Limb (tissue), 2 donors: Measurements from ENCODE around the gene APLP2.

Experiments used
- DNase-seq, 2 donors: peaks; one replicate each; pipeline ENCODE4 v3.0.0-alpha.2; 2016; ENCODE audit errors: extremely low spot score in 2 of 2

APLP2 gene

DNA sequence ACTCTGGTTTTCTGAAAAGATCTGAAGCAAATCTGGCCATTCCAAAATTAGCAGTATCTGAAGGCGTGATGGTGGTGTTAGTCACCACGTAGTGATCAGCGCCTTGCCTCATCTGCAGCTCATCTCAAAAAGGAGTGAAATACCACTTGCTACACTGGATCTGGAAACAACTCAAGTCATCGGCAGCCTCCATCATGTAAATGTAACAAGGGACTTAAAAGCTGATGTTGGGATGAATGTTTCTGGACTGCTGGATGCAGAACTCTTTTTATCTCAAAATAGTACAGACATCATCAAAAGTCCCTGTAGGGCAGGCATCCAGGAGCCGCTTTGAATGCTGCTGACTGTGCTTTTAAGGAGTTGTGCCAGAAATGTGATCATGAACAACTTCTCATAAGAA, 14.1 kb upstream of the APLP2 start:
- DNase-seq, result no peak

DNA sequence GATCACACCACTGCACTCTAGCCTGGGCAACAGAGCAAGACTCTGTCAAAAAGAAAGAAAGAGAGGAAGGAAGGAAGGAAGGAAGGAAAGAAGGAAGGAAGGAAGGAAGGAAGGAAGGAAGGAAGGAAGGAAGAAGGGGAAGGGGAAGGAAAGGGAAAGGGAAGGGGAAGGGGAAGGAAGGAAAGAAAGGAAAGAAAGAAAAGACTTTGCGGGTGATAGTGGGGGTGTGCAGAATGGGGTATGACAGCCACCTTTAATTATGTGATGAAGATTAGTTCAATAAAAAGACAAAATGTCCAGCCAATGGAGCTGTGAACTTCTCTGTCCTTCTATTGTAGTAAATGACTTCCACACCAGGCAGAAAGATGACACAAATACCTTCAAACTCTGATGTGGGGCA, 8.7 kb upstream of the APLP2 start:
- DNase-seq, result no peak

DNA sequence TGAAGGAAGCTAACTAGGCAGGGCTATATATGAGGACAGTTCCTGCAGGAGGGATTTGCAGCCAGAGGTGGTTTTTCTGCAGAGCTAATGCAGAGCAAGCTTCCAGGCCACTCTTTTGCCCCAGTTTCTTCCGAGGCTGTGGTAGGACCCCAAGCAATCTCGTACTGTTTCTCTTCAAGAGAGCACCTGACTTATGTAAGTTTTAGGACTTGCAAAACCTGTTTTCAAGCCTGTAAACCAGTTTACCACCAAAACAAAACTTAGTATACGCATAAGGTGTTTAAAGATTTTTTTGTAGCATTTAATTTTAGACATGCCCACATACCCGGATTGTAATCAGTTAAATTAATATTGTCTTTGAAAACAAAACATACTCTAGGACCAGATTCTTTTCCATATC, 7.7 kb upstream of the APLP2 start:
- no peak for DNase-seq

DNA sequence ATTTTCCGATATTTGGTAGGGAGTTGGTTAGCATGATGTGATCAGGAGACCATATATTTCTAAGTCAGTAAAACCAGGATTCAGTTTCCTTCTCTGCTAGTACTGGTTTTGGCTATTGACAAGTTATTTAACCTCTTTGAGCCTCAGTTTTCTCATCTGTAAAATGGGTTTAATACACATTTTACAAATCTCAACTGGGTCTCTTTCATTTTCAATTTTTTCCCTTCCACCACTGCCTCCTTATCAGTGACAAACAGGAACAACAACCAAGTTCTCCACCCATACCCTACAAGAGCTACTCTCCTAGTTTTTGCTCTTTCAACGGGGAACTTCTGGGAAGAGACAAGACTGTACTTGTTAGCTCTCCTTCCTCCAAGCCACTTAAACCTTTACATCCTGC, 6.2 kb upstream of the APLP2 start:
- no peak for DNase-seq

DNA sequence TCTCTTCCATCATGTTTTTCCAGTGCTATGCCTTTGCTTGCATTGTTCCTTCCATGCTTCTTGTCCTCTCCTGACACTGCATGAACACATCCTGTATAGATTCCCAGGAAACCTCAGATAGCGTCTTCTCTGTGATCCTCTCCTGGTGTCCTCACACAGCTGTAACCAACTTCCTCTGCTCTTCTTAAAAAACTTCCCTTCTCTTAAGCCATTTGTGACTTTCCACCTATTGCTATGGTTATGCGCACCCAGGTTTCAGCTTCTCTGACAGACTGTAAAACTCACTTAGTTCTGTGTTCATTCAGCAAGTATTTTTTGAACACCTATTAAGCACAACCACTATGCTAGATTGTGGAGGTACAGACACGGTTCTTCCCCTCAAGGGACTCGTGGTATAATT, 5.1 kb upstream of the APLP2 start:
- DNase-seq, result no peak

DNA sequence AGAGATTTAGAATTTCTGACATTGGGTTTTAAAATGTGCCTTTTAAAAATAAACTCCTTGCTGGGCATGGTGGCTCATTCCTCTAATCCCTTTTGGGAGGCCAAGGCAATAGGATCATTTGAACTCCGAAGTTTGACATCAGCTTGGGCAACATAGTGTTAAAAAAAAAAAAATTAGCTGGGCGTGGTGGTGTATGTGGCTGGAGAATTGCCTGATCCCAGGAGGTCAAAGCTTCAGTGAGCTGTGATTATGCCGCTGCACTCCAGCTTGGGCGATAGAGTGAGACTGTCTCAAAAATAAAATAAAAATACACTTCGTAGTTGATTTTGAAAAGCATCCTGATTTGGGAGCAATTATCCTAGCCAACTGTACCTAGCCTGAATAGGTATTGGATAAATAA, 3.4 kb upstream of the APLP2 start:
- no peak for DNase-seq

DNA sequence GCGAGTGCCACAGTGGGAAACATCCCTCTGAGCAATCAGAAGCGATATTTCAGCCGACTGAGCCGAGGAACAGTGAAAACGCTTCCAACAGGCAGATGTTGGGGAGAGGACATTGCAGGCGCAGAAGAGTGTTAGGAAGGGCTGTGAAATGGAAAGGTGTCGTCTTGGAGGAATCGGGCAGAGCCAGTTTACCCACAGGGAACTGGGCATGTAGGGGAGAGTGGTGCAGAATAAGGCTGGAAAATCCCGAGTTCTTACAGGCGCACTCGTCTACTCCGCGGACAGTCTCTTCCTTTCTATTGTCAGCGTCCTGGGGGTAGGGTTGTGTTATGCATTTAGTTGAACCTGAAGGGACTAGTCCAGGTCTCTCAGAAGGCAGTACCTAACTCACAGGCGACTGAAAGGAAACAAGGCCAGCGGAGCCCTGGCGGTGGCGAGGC, 1.1 kb upstream of the APLP2 start:
- no peak for DNase-seq

DNA sequence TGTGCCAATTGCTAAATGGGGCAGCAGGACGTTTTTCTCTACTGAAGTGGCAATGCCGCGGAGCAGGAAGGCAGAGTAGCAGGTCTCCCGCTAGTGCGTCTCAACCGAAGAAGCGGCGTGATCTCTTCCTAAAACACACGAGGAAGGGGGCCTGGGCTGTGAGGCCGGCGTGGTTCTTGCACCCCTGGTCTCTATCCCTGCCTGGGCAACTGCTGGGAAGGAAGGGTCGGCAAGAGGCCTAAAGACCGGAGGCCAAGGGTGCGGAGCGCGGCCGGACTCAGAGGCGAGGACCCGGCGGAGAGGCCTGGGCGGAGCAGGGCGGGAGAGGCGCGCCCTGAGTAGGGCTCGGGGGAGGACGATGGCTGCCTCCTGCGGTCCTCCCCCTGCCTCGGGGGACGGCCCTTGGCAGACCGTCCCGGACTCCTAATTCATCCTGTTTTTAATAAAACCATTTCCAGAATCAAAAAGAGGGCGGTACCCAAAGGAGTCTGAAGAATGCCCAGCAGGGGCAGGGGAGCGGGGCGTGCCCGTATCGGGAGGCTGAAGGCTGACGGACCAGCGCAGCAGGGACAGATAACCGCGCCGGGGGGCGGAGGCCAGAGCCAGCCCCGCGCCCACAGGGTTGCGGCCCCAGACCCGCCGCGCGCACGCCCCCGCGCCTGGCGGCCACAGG, 572 bp upstream of the APLP2 start:
- peak in 1 of 2 donors; percentile 78 for DNase-seq

DNA sequence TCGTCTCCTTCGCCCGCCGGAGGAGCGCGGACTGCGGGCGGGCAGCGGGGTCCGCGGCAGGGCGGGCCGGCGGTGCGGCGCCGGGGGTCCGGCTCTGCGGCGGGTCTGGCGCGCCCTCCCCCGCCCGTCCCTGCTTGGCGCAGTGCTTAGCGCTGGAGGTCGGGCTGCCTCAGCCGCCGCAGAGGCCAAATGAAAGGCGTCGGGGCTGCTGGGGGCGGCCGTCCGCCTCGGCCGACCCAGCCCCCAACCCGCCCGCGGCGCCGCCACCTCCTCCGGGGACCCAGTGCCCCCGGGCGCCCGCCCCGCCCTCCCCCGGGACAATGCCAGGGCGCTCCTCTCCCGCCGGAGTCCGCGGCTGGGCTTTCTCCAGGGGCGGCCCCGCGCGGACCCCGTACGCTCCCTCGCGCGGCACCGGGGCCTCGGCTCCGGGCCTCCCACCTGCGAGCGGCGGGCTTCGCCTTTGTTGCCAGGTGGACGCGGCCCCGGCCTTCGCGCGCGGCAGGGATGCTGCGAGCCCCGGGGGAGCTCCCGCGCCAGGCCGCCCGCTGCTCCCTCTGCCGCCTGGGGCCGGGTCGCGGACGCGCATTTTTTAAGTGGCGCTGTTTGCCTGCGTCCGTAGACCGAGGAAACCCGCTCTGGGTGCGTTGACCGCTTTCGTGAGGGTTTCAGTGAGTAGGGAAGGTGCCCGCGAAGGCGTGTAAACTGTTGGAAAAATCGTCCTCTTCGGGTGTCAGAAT, 583 bp downstream of the APLP2 start:
- peak in 1 of 2 donors; percentile 70 for DNase-seq

DNA sequence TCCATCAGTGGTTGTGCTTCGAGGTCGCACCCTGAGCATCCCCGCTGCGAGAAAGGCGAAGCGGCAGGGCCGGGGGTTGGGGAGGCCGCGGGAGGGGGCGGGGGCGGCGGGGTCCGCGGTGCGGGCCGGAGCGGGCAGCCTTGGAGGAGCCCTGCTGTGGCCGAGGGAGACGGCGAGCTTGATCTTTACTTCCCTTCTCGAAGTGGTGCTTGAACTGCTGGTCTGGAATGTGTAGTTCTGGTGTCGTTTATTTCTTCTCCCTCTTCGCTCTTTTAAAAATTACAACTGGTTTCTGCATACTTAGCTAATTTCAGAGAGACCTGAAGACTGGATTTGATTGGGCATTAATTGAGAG, 1.1 kb downstream of the APLP2 start:
- no peak for DNase-seq

DNA sequence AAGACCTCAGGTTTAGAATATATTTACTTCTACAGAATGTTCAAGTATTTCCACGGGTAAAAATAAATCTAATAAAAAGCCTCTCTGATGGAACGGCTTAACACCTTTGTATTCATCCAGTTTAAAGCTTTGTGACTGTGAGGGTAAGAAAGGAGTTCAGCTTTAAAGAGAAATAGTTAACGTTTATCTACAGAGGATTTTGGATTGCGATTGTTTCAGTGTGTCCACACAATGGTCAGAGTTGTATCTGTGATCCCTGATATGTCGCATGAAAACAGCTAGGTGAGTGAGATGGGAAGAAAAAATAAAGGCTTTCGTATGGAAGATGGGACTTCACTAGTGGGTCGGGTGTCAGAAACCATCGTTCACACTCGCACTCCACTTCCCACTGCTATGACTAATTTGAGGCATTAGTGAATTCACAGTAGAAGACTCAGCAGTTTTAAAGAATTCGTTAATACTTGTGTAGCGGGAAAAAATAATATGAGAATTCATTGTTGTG, 1.6 kb downstream of the APLP2 start:
- no peak for DNase-seq

DNA sequence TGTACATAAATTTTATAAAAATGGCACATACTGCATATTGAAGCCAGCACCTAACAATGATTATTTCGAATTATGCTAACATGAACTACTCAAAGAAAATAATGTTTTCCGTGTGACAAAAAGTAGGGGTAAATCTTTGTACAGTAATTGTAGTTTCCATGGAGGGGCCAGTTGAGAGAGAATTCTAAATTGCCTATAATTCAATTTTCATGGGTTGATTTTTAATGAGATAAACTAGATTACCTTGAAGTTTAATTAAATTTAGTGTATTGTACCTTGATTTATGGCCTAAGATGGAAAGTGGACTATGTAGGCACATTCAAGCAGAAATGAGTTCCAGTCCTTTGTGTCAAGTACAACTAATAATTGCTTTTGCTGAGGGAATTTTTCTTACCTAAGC, 5.0 kb downstream of the APLP2 start:
- DNase-seq, result no peak

DNA sequence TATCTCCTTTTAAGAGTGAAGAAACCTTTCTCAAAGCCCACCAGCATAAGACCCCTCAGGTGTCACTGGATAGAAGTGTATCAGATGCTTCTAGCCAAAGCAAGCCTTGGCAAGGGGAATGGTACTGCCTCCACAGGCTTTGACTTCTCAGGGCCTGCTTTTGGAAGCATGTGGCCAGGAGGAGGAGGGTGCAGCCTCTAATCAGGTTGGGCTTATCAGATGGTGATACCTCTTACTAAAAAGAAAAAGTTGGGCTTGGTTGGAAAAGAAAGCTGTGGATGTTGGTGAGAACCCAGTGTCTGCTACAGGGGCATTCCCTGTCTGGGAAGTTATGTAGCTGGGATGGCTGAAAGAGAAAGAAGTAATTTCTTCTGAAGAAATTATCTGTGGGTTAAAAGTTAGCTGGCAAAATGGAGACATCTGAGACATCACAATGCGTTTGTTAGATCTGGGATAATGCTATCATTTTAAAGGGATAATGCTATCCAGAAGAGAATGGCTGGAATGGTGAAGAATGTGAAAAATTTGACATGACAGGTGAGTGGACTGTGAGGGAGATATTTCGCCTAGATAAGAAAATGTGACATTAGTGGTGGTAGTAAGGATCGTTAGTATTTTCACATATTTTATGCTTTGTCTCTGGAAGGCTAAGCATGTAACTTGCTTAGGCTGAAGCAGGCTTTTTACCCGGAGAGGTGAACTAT, 7.2 kb downstream of the APLP2 start:
- DNase-seq, result no peak

DNA sequence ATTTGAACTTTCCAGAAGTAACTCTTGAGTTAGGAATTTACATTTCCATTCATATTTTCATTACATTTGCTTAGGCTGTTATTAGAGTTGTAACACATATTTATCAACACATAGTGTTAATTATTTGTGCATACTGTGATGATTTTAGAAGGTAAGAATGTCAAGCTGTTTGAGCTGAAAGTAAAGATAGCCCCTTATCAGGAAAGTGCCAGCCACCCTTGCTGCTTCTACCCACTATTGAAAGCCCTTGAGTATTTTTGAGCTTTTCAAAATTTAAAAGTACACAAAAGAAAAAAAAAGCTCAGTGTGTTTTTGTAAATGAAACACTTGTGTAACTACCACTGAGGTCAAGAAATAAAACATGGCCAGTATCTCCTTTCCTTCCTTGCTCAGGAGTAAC, 8.0 kb downstream of the APLP2 start:
- no peak for DNase-seq

DNA sequence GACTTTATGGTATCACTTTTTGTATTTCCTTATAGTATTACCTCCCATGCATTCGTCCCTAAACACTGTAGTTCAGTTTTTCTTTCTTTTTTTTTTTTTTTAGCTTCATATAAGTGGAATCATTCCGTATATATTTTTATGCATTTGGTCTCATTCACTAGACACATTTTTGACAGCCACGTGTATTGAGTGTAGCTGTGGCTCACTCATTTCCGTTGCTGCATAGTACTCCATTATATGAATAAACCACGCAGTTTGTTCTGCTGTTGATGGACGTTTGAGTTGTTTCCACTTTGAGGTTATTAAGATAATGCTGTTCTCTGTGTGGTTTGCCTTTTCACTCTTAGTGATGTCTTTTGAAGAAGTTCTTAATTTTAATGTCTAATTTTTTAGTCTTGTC, 8.4 kb downstream of the APLP2 start:
- DNase-seq, result no peak

DNA sequence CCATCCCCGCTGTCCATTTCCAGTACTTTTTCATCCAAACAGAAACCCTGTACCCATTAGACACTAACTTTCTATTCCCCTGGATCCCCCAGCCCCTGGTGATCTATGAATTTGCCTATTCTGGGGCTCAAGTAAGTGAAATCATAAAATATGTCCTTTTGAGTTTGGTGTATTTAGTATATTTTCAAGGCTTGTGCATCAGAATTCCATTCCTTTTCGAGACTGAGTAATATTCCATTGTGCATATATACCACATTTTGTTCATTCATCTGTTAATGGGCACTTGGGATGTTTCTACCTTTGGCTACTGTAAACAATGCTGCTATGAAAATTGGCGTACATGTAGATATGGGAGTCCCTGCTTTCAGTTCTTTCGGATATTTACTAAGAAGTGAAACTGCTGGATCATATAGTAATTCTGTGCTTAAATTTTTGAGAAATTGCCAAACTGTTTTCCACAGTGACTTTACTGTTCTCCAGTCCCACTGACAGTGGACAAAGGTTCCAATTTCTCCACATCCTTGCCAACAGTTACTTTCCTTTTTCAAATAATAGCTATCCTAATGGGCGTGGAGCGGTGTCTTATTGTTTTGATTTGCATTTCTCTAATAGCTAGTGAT, 16.1 kb downstream of the APLP2 start:
- no peak for DNase-seq

DNA sequence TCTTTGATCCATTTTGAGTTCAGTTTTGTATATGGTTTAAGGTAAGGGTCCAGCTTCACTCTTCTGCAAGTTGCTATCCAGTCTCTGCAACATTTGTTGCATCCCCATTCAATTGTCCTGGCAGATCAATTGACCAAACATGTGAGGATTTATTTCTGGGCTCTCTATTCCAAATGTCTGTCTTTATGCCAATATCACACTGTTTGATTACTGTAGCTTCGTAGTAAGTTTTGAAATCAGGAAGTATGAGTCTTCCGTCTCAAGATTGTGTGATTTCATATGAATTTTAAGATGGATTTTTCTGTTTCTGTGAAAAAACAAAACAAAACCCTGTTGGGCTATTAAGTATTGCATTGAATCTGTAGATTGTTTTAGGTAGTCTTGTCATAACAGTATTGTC, 17.0 kb downstream of the APLP2 start:
- no peak for DNase-seq

DNA sequence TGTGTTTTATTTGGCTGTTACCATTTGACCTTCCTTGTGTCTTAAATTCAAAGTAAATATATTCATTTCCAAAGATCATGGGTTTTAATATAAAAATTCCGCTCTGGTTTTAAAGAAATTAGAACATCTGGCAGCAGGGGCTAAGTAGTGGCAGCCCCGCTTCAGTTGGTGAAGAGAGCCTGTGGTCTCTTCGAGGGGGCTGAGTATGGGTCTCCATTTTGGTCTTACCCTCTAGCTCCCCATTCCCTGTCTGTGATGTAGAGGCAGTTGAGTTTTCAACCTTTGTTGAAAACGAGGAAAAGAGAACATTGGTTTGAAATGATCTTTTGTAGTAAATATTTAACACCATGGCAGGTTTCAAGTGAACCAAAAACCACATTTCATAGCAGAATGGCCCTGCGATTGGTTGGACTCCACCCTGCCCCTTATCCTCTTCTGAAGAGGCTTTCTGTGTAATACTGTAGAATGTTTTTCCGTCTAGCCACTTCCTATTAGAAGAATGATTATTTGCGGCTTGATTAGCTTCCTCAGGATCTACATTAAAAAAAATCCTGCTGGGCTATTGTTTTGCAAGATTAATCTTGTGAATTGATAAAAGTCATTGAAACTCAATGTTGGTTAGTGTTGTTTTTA, 17.7 kb downstream of the APLP2 start:
- DNase-seq, result no peak

DNA sequence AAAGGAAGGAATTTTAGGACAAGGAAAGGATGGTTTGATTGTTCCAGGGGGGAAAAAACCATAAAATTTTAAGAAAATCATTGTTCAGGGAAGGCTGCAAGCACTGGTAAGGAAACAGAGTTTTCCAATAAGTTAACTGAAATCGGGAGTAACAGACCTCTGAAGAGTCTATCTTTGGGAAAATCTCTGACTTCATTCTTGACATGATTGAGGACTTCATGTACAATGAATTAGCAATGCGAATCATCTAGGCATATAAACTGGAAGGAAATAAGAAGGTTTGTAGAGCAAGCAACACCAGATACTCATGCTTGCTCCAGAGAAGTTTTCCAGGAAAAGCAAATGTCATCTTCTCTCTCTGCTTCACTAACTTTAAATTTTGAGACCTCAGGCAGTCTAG, 18.5 kb downstream of the APLP2 start:
- no peak for DNase-seq

DNA sequence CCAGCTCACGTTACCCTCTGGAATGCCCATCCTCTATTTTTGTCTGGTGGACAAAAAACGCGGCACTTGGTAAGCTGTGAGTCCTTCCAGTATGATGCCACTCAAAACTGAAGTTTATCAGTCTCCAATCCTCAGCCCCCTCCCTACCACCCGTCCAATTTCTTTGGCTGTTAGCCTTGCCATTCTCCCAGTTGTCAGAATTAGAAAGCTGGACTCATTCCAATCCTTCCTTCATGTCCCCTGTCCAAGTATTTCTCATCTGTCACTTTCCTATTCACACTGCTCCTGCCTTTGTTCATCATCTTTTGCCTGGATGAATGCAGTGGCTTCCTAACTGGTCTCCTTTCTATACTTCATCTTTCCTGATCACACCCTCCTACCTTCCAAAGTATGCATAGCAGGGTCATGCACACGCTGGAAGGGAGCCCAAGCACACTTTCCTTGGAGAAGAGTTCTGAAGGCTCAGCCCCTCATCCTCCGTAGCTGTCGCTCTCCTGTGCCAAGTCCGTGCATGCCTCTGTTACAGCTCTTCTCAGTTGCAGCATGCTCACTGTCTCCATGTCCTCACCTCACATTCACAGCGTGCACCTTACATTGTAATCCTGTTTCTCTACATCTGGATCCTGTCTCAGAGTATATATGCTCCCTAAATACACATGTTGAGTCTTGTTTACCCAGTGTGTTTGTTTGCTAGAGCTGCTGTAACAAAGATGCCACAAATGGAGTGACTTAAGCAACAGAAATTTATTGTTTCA, 19.4 kb downstream of the APLP2 start:
- DNase-seq, result no peak

DNA sequence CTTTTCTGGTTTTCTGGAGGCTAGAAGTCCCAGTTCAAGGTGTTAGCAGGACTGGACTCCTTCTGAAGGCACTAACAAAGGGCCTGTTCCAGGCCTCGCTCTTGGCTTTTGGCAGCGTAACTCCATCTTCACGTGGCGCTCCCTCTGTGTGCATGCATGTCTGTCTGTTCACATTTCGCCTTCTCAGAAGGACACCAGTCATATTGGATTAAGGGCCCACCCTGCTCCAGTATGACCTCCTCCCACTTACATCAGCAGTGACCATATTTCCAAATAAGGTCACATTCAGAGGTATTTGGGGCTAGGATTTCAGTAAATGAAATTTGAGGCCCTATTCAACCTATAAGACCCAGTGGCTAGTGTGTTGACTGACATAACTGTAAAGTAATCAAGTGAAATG, 20.0 kb downstream of the APLP2 start:
- DNase-seq, result no peak
